GM18519 (cell line): Measurements from ENCODE around the gene POF1B.
"Not testable (repeated sequence)": the region's sequence is repeated elsewhere in the genome, so short reads cannot be mapped to it uniquely, and the experiment has no call there.

Experiments
- ATAC-seq: cut with Tn5 transposase; IDR thresholded peaks from one replicate; pipeline ENCODE4 v1.9.1; 2021; ENCODE audit warnings: mild to moderate bottlenecking, moderate library complexity; ENCODE audit not compliant: unreplicated experiment, low FRiP score

Gene POF1B

GRCh38 chrX:85379174-85379907 is at the start of gene POF1B:
Gene POF1B, minus strand, starts transcription at chrX:85379665. Its CDS starts 211 bp downstream, at chrX:85379454.
- no peak for ATAC-seq

- ATAC-seq, result no peak
Observed at GRCh38 chrX:85429066-85429465, 49.6 kb upstream of the POF1B start.

GRCh38 chrX:85419293-85419692 is 39.8 kb upstream of the POF1B start:
- ATAC-seq, result no peak

GRCh38 chrX:85391878-85392238 is 12.4 kb upstream of the POF1B start:
- no peak for ATAC-seq

GRCh38 chrX:85391185-85391877 is 11.9 kb upstream of the POF1B start:
- ATAC-seq, result no peak

- ATAC-seq, result no peak
Observed at GRCh38 chrX:85381602-85382001, 2.1 kb upstream of the POF1B start.

- no peak for ATAC-seq
Observed at GRCh38 chrX:85378461-85378860, 1.0 kb downstream of the POF1B start.

- ATAC-seq, result no peak
Observed at GRCh38 chrX:85375333-85375738, 4.1 kb downstream of the POF1B start.

- ATAC-seq, result no peak
Observed at GRCh38 chrX:85365370-85365995, 14.0 kb downstream of the POF1B start.

- no peak for ATAC-seq
Observed at GRCh38 chrX:85359051-85359450, 20.4 kb downstream of the POF1B start.

GRCh38 chrX:85345523-85345922 is 33.9 kb downstream of the POF1B start:
- ATAC-seq, result no peak

- ATAC-seq, result no peak
Observed at GRCh38 chrX:85327060-85327333, 52.5 kb downstream of the POF1B start.

GRCh38 chrX:85326234-85327059 is 53.0 kb downstream of the POF1B start:
- ATAC-seq, result no peak

GRCh38 chrX:85311348-85311747 is 68.1 kb downstream of the POF1B start:
- ATAC-seq, result not testable (repeated sequence)

GRCh38 chrX:85309717-85310116 is 69.7 kb downstream of the POF1B start:
- ATAC-seq, result no peak

- ATAC-seq, result peak; percentile 81
Observed at GRCh38 chrX:85303544-85303943, 75.9 kb downstream of the POF1B start.

GRCh38 chrX:85288992-85289723 is 90.3 kb downstream of the POF1B start:
- peak; percentile 80 for ATAC-seq

GRCh38 chrX:85285286-85285685 is 94.2 kb downstream of the POF1B start:
- ATAC-seq, result not testable (repeated sequence)

GRCh38 chrX:85244450-85245211 is 134.8 kb downstream of the POF1B start:
- ATAC-seq, result peak; percentile 35
